ENCODE results near the gene ADI1. TPM values are rescaled to one million over a fixed set of nuclear protein-coding genes. Genes with fewer than 3 reads are reported as not detected.
"Not testable (repeated sequence)": the region's sequence is repeated elsewhere in the genome, so short reads cannot be mapped to it uniquely, and the experiment has no call there.

Gene ADI1
- total RNA-seq, 1 experiment from 2014 or later: 75.8 TPM

DNA sequence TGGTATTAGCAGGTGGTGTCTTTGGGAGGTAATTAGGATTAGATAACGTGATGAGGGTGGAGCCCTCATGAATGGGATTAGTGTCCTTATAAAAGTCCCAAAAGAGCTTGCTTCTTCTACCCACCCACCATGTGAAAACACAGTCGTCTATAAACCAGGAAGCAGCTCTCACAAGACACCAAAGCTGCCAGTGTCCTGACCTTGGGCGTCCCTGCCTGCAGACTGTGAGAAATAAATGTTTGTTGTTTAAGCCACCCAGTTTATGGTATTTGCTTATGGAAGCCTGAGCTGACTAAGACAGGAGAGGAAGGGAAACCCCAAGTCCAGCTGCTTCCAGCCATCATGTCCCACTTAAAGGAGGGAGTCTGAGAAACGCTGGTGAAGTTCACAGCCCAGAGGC is 13.6 kb downstream of the ADI1 start:
- Histone ChIP-seq H3K9me3 (no peaks in the 10 kb centered on the region), H3K36me3 (peaks cover 20% of the 10 kb centered on the region), H3K27me3 (no peaks in the 10 kb centered on the region), H3K4me3 (no peak overlapping the region)
- no peak for DNase-seq

DNA sequence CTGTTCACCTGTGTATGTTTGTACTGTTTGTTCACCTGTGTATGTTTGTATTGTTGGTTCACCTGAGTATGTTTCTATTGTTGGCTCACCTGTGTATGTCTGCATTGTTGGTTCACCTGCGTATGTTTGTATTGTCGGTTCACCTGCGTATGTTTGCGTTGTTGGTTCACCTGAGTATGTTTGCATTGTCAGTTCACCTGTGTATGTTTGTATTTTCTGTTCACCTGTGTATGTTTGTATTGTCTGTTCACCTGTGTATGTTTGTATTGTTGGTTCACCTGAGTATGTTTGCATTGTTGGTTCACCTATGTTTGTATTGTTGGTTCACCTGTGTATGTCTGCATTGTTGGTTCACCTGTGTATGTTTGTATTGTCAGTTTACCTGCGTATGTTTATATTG is 14.6 kb downstream of the ADI1 start:
- DNase-seq: no peak
- Histone ChIP-seq H3K27me3 (no peaks in the 10 kb centered on the region), H3K4me3 (no peak overlapping the region), H3K36me3 (peaks cover 18% of the 10 kb centered on the region), H3K9me3 (no peaks in the 10 kb centered on the region)

DNA sequence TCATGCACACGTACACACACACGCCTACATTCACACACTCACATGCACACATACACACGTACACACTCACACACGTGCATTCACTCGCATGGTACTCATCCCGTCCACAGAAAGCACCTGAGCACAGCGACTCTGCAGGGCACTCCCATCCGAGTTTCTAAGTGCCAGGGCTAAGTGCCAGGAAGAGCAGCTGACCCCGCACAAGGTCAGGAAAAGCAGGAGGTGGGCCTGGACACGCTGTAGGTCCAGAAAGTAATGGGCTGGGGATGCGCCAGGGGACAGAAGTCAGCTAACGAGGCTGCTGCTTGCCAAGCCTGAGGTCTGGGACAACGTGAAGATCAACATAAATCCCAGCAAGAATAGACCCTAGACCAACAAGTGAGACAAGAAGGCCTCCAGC is 15.8 kb downstream of the ADI1 start:
- Histone ChIP-seq H3K36me3 (peaks cover 26% of the 10 kb centered on the region), H3K4me3 (no peak overlapping the region), H3K27me3 (no peaks in the 10 kb centered on the region), H3K9me3 (no peaks in the 10 kb centered on the region)
- DNase-seq: no peak

DNA sequence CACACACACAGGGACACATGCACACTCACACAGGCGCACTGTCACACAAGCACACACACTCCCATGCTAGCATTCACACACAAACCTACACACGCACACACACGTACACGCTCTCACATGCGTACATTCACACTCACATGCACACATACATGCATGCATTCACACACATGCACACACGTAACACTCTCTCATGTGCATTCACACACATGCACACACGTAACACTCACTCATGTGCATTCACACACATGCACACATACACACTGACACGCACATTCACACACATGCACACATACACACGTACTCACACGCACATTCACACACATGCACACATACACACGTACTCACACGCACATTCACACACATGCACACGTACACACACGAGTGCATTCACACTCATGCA is 16.3 kb downstream of the ADI1 start:
- DNase-seq: no peak
- H3K9me3 ChIP-seq: no peaks in the 10 kb centered on the region
- H3K4me3 ChIP-seq: no peak overlapping the region
- H3K36me3 ChIP-seq: peaks cover 31% of the 10 kb centered on the region
- no peaks in the 10 kb centered on the region for H3K27me3 ChIP-seq

GRCh38 chr2:3500326-3500899 is 18.9 kb downstream of the ADI1 start:
- no peak for DNase-seq
- H3K9me3 ChIP-seq: no peaks in the 10 kb centered on the region
- no peaks in the 10 kb centered on the region for H3K27me3 ChIP-seq
- H3K36me3 ChIP-seq: peaks cover 32% of the 10 kb centered on the region
- H3K4me3 ChIP-seq: no peak overlapping the region

GRCh38 chr2:3498783-3499394 is 20.4 kb downstream of the ADI1 start:
- Histone ChIP-seq H3K4me3 (no peak overlapping the region), H3K36me3 (peaks cover 24% of the 10 kb centered on the region), H3K27me3 (no peaks in the 10 kb centered on the region), H3K9me3 (no peaks in the 10 kb centered on the region)
- DNase-seq: no peak

GRCh38 chr2:3496708-3497080 is 22.6 kb downstream of the ADI1 start:
- peaks cover 24% of the 10 kb centered on the region for H3K36me3 ChIP-seq
- not testable (repeated sequence) for DNase-seq, H3K27me3 ChIP-seq, H3K4me3 ChIP-seq, H3K9me3 ChIP-seq

DNA sequence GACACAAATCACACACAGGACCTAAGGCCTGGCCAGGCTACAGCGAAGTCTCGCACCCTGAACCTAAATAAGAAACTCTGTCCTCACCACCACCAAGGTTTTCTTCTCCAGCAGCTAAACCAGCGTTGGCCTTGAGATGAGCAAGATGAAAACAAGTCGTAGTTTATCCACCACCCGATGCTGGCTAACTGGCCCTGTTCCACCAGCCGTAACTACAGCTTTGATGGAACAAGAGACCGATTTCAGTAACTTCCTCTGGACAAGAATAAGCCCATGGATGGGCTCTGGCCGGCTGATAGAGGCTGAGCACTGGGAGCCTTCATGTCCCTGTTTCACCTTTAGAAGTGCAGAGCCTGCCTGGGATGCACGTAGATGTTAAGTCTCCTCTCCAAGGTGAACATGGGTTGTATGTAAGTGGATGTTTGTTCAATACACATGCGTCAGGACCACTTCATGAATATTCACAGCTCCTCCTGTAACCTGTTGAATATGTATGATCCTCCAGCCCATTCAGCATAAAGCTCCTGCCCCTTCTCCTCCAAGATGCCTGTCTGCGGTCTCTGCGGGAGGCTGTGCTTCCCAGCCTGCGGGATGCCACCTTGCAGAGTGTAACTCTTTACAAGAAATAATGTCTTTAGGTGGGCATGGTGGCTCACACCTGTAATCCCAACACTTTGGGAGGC is 24.2 kb downstream of the ADI1 start:
- Histone ChIP-seq H3K9me3 (no peaks in the 10 kb centered on the region), H3K36me3 (peaks cover 22% of the 10 kb centered on the region), H3K4me3 (no peak overlapping the region), H3K27me3 (no peaks in the 10 kb centered on the region)
- no peak for DNase-seq

GRCh38 chr2:3493615-3494007 is 25.7 kb downstream of the ADI1 start:
- no peaks in the 10 kb centered on the region for H3K9me3 ChIP-seq
- no peak for DNase-seq
- no peaks in the 10 kb centered on the region for H3K27me3 ChIP-seq
- H3K4me3 ChIP-seq: no peak overlapping the region
- peaks cover 15% of the 10 kb centered on the region for H3K36me3 ChIP-seq

GRCh38 chr2:3492951-3493614 is 26.2 kb downstream of the ADI1 start:
- Histone ChIP-seq H3K27me3 (no peaks in the 10 kb centered on the region), H3K36me3 (peaks cover 10% of the 10 kb centered on the region), H3K9me3 (no peaks in the 10 kb centered on the region), H3K4me3 (no peak overlapping the region)
- DNase-seq: peak; percentile 45

DNA sequence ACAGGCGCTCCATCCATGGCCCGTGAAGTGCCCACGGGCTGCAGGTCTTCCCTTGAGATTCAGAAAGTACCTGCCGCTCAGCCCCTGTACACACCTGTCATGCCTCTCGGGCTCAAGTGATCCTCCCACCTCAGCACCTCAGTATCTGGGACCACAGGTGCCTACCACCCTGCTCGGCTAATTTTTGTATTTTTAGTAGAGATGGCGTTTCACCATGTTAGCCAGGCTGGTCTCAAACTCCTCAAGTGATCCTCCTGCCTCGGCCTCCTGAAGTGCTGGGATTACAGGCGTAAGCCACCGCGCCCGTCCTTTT is 26.9 kb downstream of the ADI1 start:
- not testable (repeated sequence) for H3K27me3 ChIP-seq, H3K9me3 ChIP-seq, H3K4me3 ChIP-seq, DNase-seq, H3K36me3 ChIP-seq

DNA sequence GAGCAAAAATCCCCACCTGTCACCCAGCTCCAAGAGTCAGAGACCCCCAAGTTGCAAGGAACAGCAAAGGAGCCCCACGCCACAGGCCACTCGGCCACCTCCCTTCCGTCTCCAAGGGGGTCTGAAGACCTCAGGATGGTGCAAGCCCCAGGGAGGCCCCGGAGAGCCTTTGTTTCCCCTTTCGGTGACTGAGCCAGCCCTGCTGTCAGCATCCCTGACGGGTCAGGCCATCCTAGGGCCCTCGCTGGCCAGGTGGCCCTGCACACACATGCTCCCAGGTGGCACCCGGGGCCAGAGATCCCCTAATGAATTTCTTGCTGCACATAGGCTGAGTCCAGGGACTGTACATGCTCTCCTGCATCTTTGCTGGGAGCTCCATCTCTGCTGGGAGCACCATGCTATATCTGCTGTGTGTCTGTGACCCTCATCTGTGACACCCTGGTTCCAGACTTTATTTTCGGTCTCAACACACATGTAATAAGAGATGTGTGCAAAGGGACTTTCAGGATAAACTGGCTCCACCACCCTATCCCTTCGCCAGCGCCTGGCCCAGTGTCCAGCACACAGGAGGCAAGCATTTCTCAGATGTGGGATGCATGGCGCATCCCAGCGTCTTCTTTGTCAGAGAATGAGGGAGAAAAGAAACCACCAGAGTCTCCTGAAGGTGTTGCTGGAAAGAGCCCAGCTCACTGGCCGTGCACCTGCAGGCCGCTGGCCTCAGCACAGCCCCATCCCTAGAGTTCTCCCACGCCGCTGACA is 27.4 kb downstream of the ADI1 start:
- H3K4me3 ChIP-seq: no peak overlapping the region
- peaks cover 4% of the 10 kb centered on the region for H3K36me3 ChIP-seq
- H3K9me3 ChIP-seq: no peaks in the 10 kb centered on the region
- no peak for DNase-seq
- H3K27me3 ChIP-seq: no peaks in the 10 kb centered on the region

DNA sequence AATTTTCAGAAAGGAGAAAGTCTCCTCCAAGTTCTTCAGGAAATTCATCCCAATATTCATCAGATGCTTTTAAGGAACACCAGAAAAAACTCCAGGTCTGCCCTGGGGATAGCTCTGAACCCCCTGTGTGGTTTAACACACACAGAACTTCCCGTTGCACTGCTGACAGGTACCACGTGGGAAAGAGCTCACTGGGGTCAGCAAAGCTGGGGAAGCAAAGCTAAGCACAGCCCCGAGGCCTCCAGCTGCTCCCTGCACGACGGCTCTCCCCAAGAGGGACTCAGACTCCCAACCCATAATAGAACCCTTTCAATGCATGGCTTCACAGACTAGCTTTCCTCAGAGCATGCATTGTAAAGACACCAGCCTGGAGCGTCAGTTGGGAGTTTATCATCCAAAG is 28.0 kb downstream of the ADI1 start:
- Histone ChIP-seq H3K36me3 (peaks cover 4% of the 10 kb centered on the region; the same call in 1 of the 2 replicates), H3K4me3 (no peak overlapping the region), H3K9me3 (no peaks in the 10 kb centered on the region), H3K27me3 (no peaks in the 10 kb centered on the region)
- DNase-seq: no peak

- Histone ChIP-seq H3K4me3 (no peak overlapping the region), H3K27me3 (no peaks in the 10 kb centered on the region), H3K9me3 (no peaks in the 10 kb centered on the region), H3K36me3 (no peaks in the 10 kb centered on the region)
- no peak for DNase-seq
Observed at GRCh38 chr2:3490191-3491170, 28.9 kb downstream of the ADI1 start.

DNA sequence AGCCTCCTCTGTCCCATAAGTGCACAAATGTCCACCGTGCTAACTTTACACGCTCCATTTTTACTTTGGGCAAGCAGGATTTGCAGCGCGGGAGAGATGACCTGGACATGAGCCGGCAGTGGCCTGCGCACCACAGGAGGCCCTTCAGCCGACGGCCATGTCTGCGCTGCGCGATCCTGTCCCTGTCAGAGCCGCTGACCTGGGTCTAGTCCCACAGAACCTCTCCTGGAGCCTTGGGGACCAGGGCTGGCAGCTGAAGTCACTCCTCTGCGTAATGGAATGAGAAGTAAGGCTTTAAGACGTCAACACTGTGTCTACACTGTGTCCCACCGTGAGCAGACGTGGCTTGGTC is 29.6 kb downstream of the ADI1 start:
- H3K9me3 ChIP-seq: no peaks in the 10 kb centered on the region
- H3K4me3 ChIP-seq: no peak overlapping the region
- DNase-seq: no peak
- no peaks in the 10 kb centered on the region for H3K36me3 ChIP-seq
- no peaks in the 10 kb centered on the region for H3K27me3 ChIP-seq
